ENCODE data around the gene GOPC. TPM values are rescaled to one million over a fixed set of nuclear protein-coding genes. Genes with fewer than 3 reads are reported as not detected.

The GOPC gene
- total RNA-seq, 5 donors from 2014 or later (not counting 1 experiment from before 2014, with no cell fraction given): 20.8 to 30.2 (median 27.5) TPM

- CTCF ChIA-PET: no interaction called here
- Histone ChIP-seq H3K27me3 (replicated peaks in 1 of 2; ENCODE audit: control insufficient read depth in 2 of 2, extremely low read depth in 1 of 2, insufficient read depth in 2 of 2, low read length in 1 of 2) (no peaks in the 10 kb centered on the region), H3K4me1 (ENCODE audit: control insufficient read depth in 1 of 2, extremely low read depth in 1 of 2, insufficient read depth in 2 of 2, low read length in 2 of 2) (no peaks in the 10 kb centered on the region), H3K4me3 (ENCODE audit: control insufficient read depth in 1 of 2, extremely low read depth in 1 of 2, low read length in 1 of 2) (no peak overlapping the region), H3K27ac (ENCODE audit: low read length) (no peak overlapping the region), H3K36me3 (ENCODE audit: control insufficient read depth in 2 of 2, extremely low read depth in 1 of 2, insufficient read depth in 1 of 2, low read length in 1 of 2) (peaks cover 7 to 18% of the 10 kb centered on the region in 2 donors), H3K9me3 (no peaks in the 10 kb centered on the region)
- Mint-ChIP-seq H3K27ac (no peak overlapping the region), H3K9me3 (peaks cover 0 to 10% (median 0%) of the 10 kb centered on the region in 3 donors), H3K36me3 (peaks cover 26% of the 10 kb centered on the region), H3K4me3 (no peak overlapping the region), H3K4me1 (peaks cover 21 to 32% (median 26%) of the 10 kb centered on the region in 3 donors), H3K27me3 (no peaks in the 10 kb centered on the region)
- DNase-seq (no peak), ATAC-seq (replicated peaks in 1 of 4) (no peak)
- no CpG with 5 or more reads among the region's 3 CpGs for WGBS (ENCODE audit: insufficient coverage)
- POLR2A ChIA-PET: no interaction called here
Measured at GRCh38 chr6:117591405-117591804, 10.9 kb downstream of the GOPC start.

DNA sequence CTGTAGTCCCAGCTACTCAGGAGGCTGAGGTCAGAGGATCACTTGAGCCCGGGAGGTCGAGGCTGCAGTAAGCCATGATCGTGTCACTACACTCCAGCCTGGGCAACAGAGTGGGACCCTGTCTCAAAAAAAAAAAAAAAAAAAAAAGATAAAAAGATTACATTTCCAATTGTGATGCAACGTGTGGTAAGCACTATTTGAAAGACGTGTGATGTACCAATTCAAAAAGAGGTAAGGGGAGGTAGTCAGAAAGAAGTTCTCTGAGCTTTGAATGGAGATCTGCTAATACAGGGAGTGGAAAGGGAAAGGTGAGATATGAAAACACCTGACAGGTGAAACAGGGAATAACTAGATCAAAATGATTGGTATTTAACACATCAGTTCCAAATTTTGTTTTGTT lies 11.9 kb downstream of the GOPC start:
- 94% methylated on average over 2 of the region's 5 CpGs for WGBS (ENCODE audit: insufficient coverage)
- H3K9me3 Mint-ChIP-seq: peaks cover 0 to under 1% (median 0%) of the 10 kb centered on the region in 3 donors

DNA sequence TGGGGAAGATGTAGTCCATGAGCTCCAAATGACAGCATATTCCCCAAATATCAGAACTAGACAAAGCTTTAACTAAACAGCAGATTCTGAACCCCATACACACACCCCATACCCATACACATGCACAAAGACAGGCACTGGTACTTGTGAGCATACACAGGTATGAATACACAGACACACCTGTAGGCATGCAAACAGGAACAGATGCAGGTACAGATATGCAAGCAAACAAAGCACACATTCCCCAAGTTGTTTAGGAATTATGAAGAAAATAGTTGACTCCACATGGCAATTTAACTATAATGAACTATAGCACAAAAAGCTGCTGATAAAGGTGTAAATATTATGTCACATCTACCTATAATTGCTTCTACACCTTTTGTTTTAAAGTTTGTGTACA lies 16.7 kb downstream of the GOPC start:
- Histone ChIP-seq H3K36me3 (ENCODE audit: control insufficient read depth in 2 of 2, extremely low read depth in 1 of 2, insufficient read depth in 1 of 2, low read length in 1 of 2) (peaks cover 7 to 20% of the 10 kb centered on the region in 2 donors), H3K4me1 (ENCODE audit: control insufficient read depth in 1 of 2, extremely low read depth in 1 of 2, insufficient read depth in 2 of 2, low read length in 2 of 2) (peaks cover 0 to 8% of the 10 kb centered on the region in 2 experiments), H3K4me3 (ENCODE audit: control insufficient read depth in 1 of 2, extremely low read depth in 1 of 2, low read length in 1 of 2) (no peak overlapping the region), H3K9me3 (no peaks in the 10 kb centered on the region), H3K27me3 (replicated peaks in 1 of 2; ENCODE audit: control insufficient read depth in 2 of 2, extremely low read depth in 1 of 2, insufficient read depth in 2 of 2, low read length in 1 of 2) (no peaks in the 10 kb centered on the region), H3K27ac (ENCODE audit: low read length) (no peak overlapping the region)
- ChIA-PET CTCF (interaction anchor here (0.7 kb wide), 4 partner anchors 8 to 145 kb away, joined by 3 to 11 read pairs (median 4); no protein-coding TSS in a partner anchor), POLR2A (interaction anchor here (0.7 kb wide), 4 partner anchors 14 to 1314 kb away, joined by 6 to 11 read pairs (median 10); no protein-coding TSS in a partner anchor)
- DNase-seq: no peak
- Mint-ChIP-seq H3K36me3 (peaks cover 30% of the 10 kb centered on the region), H3K4me1 (peaks cover 49 to 56% (median 53%) of the 10 kb centered on the region in 3 donors), H3K27ac (no peak overlapping the region), H3K9me3 (no peaks in the 10 kb centered on the region), H3K27me3 (no peaks in the 10 kb centered on the region), H3K4me3 (no peak overlapping the region)
- no peak for ATAC-seq (replicated peaks in 1 of 4)

More for the DNA sequence above, 11.9 kb downstream of the GOPC start:
- H3K27me3 Mint-ChIP-seq: no peaks in the 10 kb centered on the region
- peaks cover 7 to 18% of the 10 kb centered on the region in 2 donors for H3K36me3 ChIP-seq (ENCODE audit: control insufficient read depth in 2 of 2, extremely low read depth in 1 of 2, insufficient read depth in 1 of 2, low read length in 1 of 2)
- H3K9me3 ChIP-seq: no peaks in the 10 kb centered on the region
- H3K27ac Mint-ChIP-seq: no peak overlapping the region
- H3K27ac ChIP-seq (ENCODE audit: low read length): no peak overlapping the region
- no peak overlapping the region for H3K4me3 ChIP-seq (ENCODE audit: control insufficient read depth in 1 of 2, extremely low read depth in 1 of 2, low read length in 1 of 2)
- H3K4me3 Mint-ChIP-seq: no peak overlapping the region
- no peaks in the 10 kb centered on the region for H3K4me1 ChIP-seq (ENCODE audit: control insufficient read depth in 1 of 2, extremely low read depth in 1 of 2, insufficient read depth in 2 of 2, low read length in 2 of 2)
- H3K4me1 Mint-ChIP-seq: peaks cover 23 to 32% (median 30%) of the 10 kb centered on the region in 3 donors
- ChIA-PET POLR2A (interaction anchor here (0.5 to 0.7 kb wide), 2 partner anchors 8 to 170 kb away, joined by 4 to 6 read pairs; no protein-coding TSS in a partner anchor), CTCF (interaction anchor here (0.7 to 1.0 kb wide), 2 partner anchors 19 to 1628 kb away, joined by 3 to 4 read pairs; no protein-coding TSS in a partner anchor)
- no peaks in the 10 kb centered on the region for H3K27me3 ChIP-seq (replicated peaks in 1 of 2; ENCODE audit: control insufficient read depth in 2 of 2, extremely low read depth in 1 of 2, insufficient read depth in 2 of 2, low read length in 1 of 2)
- H3K36me3 Mint-ChIP-seq: peaks cover 20% of the 10 kb centered on the region
- DNase-seq (no peak), ATAC-seq (replicated peaks in 1 of 4) (no peak)

- peaks cover 25% of the 10 kb centered on the region for H3K36me3 Mint-ChIP-seq
- POLR2A ChIA-PET: no interaction called here
Measured at GRCh38 chr6:117574198-117574597, 28.1 kb downstream of the GOPC start.

GRCh38 chr6:117573006-117573680 lies 29.2 kb downstream of the GOPC start:
- Histone ChIP-seq H3K4me1 (ENCODE audit: control insufficient read depth in 1 of 2, extremely low read depth in 1 of 2, insufficient read depth in 2 of 2, low read length in 2 of 2) (no peaks in the 10 kb centered on the region), H3K9me3 (no peaks in the 10 kb centered on the region), H3K27ac (ENCODE audit: low read length) (no peak overlapping the region), H3K4me3 (ENCODE audit: control insufficient read depth in 1 of 2, extremely low read depth in 1 of 2, low read length in 1 of 2) (no peak overlapping the region), H3K27me3 (replicated peaks in 1 of 2; ENCODE audit: control insufficient read depth in 2 of 2, extremely low read depth in 1 of 2, insufficient read depth in 2 of 2, low read length in 1 of 2) (no peaks in the 10 kb centered on the region), H3K36me3 (ENCODE audit: control insufficient read depth in 2 of 2, extremely low read depth in 1 of 2, insufficient read depth in 1 of 2, low read length in 1 of 2) (peaks cover 0 to 40% of the 10 kb centered on the region in 2 donors)
- no peak for DNase-seq
- ATAC-seq (replicated peaks in 1 of 4): no peak
- H3K27ac Mint-ChIP-seq: no peak overlapping the region
- 100% methylated on average over 3 of the region's 5 CpGs for WGBS (ENCODE audit: insufficient coverage)
- peaks cover 2 to 5% (median 3%) of the 10 kb centered on the region in 3 donors for H3K4me1 Mint-ChIP-seq
- H3K36me3 Mint-ChIP-seq: peaks cover 23% of the 10 kb centered on the region
- ChIA-PET CTCF (interaction anchor here (0.6 to 1.3 kb wide), 2 partner anchors 9 to 623 kb away, joined by 3 to 4 read pairs; no protein-coding TSS in a partner anchor), POLR2A (interaction anchor here (0.5 to 0.6 kb wide), 2 partner anchors 79 to 862 kb away, joined by 3 read pairs; no protein-coding TSS in a partner anchor)
- H3K27me3 Mint-ChIP-seq: no peaks in the 10 kb centered on the region
- H3K9me3 Mint-ChIP-seq: no peaks in the 10 kb centered on the region
- no peak overlapping the region for H3K4me3 Mint-ChIP-seq

More at GRCh38 chr6:117574198-117574597, 28.1 kb downstream of the GOPC start:
- WGBS (ENCODE audit: insufficient coverage): 100% methylated on average over 1 of the region's 4 CpGs
- H3K4me1 Mint-ChIP-seq: peaks cover 6 to 9% (median 9%) of the 10 kb centered on the region in 3 donors
- ATAC-seq (replicated peaks in 1 of 4) (no peak), DNase-seq (no peak)
- H3K36me3 ChIP-seq (ENCODE audit: control insufficient read depth in 2 of 2, extremely low read depth in 1 of 2, insufficient read depth in 1 of 2, low read length in 1 of 2): peaks cover 0 to 40% of the 10 kb centered on the region in 2 donors
- no peaks in the 10 kb centered on the region for H3K9me3 ChIP-seq
- H3K27me3 Mint-ChIP-seq: no peaks in the 10 kb centered on the region
- CTCF ChIA-PET: interaction anchor here in 1 of 2 donors (1.3 kb wide), 1 partner anchor 10 kb away, joined by 4 read pairs; no protein-coding TSS in a partner anchor
- no peak overlapping the region for H3K4me3 ChIP-seq (ENCODE audit: control insufficient read depth in 1 of 2, extremely low read depth in 1 of 2, low read length in 1 of 2)
- H3K27ac Mint-ChIP-seq: no peak overlapping the region
- H3K27ac ChIP-seq (ENCODE audit: low read length): no peak overlapping the region
- H3K9me3 Mint-ChIP-seq: no peaks in the 10 kb centered on the region
- H3K4me1 ChIP-seq (ENCODE audit: control insufficient read depth in 1 of 2, extremely low read depth in 1 of 2, insufficient read depth in 2 of 2, low read length in 2 of 2): no peaks in the 10 kb centered on the region
- no peak overlapping the region for H3K4me3 Mint-ChIP-seq
- no peaks in the 10 kb centered on the region for H3K27me3 ChIP-seq (replicated peaks in 1 of 2; ENCODE audit: control insufficient read depth in 2 of 2, extremely low read depth in 1 of 2, insufficient read depth in 2 of 2, low read length in 1 of 2)

DNA sequence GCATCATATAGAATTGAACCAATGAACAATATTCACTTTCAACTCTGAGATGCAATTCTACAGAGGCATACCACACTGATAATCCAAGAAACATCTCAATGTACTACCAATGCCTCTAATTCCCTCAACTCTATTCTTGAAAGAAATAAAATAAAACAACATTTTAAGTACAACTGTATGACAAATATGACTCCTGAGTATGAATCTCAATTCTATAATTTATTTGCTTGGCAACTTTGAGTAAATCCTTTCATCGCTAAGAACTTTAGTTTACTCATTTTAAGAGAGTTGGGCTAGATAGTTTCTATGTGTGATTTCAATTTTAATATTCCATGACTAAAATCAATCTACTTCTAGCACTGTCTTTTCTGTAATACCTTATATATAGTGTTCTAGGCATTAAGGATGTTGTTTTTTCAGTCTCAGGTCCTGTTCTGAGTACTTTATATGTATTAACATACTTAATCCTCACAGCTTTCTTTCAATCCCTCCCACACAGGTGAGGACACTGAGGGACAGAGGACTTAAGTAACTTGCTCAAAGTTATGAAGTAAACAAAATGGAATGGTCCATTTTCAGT lies 33.4 kb downstream of the GOPC start:
- no peaks in the 10 kb centered on the region for H3K27me3 Mint-ChIP-seq
- peaks cover 22% of the 10 kb centered on the region for H3K36me3 Mint-ChIP-seq
- ChIA-PET POLR2A (no interaction called here), CTCF (interaction anchor here (0.6 to 1.4 kb wide), 2 partner anchors 11 to 119 kb away, joined by 3 read pairs; no protein-coding TSS in a partner anchor)
- peaks cover 0 to 56% of the 10 kb centered on the region in 2 donors for H3K36me3 ChIP-seq (ENCODE audit: control insufficient read depth in 2 of 2, extremely low read depth in 1 of 2, insufficient read depth in 1 of 2, low read length in 1 of 2)
- H3K4me1 Mint-ChIP-seq: peaks cover 0 to 5% (median 0%) of the 10 kb centered on the region in 3 donors
- no peaks in the 10 kb centered on the region for H3K9me3 ChIP-seq
- WGBS (ENCODE audit: insufficient coverage): no CpG with 5 or more reads among the region's 1 CpG
- ATAC-seq (replicated peaks in 1 of 4) (no peak), DNase-seq (no peak)
- no peak overlapping the region for H3K27ac ChIP-seq (ENCODE audit: low read length)
- no peak overlapping the region for H3K4me3 ChIP-seq (ENCODE audit: control insufficient read depth in 1 of 2, extremely low read depth in 1 of 2, low read length in 1 of 2)
- no peaks in the 10 kb centered on the region for H3K4me1 ChIP-seq (ENCODE audit: control insufficient read depth in 1 of 2, extremely low read depth in 1 of 2, insufficient read depth in 2 of 2, low read length in 2 of 2)
- H3K27ac Mint-ChIP-seq: no peak overlapping the region
- no peaks in the 10 kb centered on the region for H3K9me3 Mint-ChIP-seq
- H3K4me3 Mint-ChIP-seq: no peak overlapping the region
- no peaks in the 10 kb centered on the region for H3K27me3 ChIP-seq (replicated peaks in 1 of 2; ENCODE audit: control insufficient read depth in 2 of 2, extremely low read depth in 1 of 2, insufficient read depth in 2 of 2, low read length in 1 of 2)

Measured in T-cell (primary cell).